ENCODE results near the gene LAMA2.

DNA sequence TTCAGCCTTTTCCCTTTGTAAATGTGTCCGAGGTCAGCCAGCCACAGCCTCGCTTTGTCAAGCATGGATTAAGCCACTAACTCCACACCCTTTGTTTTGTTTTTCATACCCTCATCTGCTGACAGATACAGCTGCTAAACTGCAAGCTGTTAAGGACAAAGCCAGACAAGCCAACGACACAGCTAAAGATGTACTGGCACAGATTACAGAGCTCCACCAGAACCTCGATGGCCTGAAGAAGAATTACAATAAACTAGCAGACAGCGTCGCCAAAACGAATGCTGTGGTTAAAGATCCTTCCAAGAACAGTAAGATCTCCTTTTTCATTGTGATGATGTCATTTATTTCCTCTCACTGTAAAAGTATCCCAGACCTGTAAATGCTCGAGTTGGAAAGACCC is 557.8 kb downstream of the LAMA2 start:
- TF ChIP-seq CTCF (conservative IDR thresholded peaks at IDR 0.05; ENCODE audit: low read length) (no peak), EZH2phosphoT487 (IDR thresholded peaks at IDR 0.05; ENCODE audit: borderline replicate concordance) (no peak)
